ENCODE results near the gene SIRPG.

- no peak for TF ChIP-seq ZNF366 (tag by site-specific recombination; conservative IDR thresholded peaks at IDR 0.05)
- TF ChIP-seq ZNF747 (tag by site-specific recombination; IDR thresholded peaks at IDR 0.05) = no peak
Observed at GRCh38 chr20:1674361-1674760, 16.8 kb upstream of the SIRPG start.
